K562 (cell line): ENCODE data around the gene PDIA2.

ENCODE experiments used
- CTCF ChIP-seq, 3 experiments: IDR thresholded peaks in 2 of 3; conservative IDR thresholded peaks in 1 of 3; 2 replicates each; pipeline ENCODE4 v1.5.1; 2011 to 2012; ENCODE audit warnings: low read length in 3 of 3, mild to moderate bottlenecking in 3 of 3, control low read depth in 2 of 3, improper control_type of control experiment in 1 of 3, inconsistent platforms in 1 of 3, low read depth in 1 of 3, mixed read lengths in 1 of 3, moderate library complexity in 1 of 3; ENCODE audit not compliant: insufficient read depth in 2 of 3
- FOXK2 ChIP-seq, 2 experiments: fragments of 450-650 bp; IDR thresholded peaks in 1 of 2; conservative IDR thresholded peaks in 1 of 2; 2 replicates each; pipeline ENCODE4 v1.6.1; 2016; ENCODE audit warnings: low read depth in 2 of 2, mild to moderate bottlenecking in 1 of 2
- HDAC6 ChIP-seq: IDR thresholded peaks from 2 replicates; pipeline ENCODE4 v1.6.1; 2012; ENCODE audit warnings: low read depth, mild to moderate bottlenecking, control low read depth, inconsistent platforms, low read length, moderate library complexity
- HNRNPL ChIP-seq: fragments of 200-400 bp; formaldehyde crosslinking; IDR thresholded peaks from 2 replicates; pipeline ENCODE4 v1.6.1; 2017; ENCODE audit warnings: low read depth, mild to moderate bottlenecking, low read length
- JUN ChIP-seq, 2 experiments: sonication (generic) in 1 of 2; formaldehyde crosslinking in 1 of 2; IDR thresholded peaks; 2 replicates each; pipeline versions ENCODE4 v1.6.1 to v1.8.0; 2012 to 2022; ENCODE audit warnings: borderline replicate concordance in 2 of 2, mild to moderate bottlenecking in 2 of 2, improper control_type of control experiment in 1 of 2, low read depth in 1 of 2, low read length in 1 of 2, missing genetic modification reagents in 1 of 2
- JUND ChIP-seq, 2 experiments: IDR thresholded peaks; 2 replicates in 1 of 2; 3 replicates in 1 of 2; pipeline ENCODE4 v1.6.1; 2011; ENCODE audit warnings: borderline replicate concordance in 2 of 2, low read depth in 2 of 2, low read length in 2 of 2, improper control_type of control experiment in 1 of 2, missing biosample characterization in 1 of 2, missing genetic modification characterization in 1 of 2, missing genetic modification reagents in 1 of 2
- NCOA1 ChIP-seq: fragments of 450-650 bp; IDR thresholded peaks from 2 replicates; pipeline ENCODE4 v1.6.1; 2016; ENCODE audit warnings: low read depth
- PHF8 ChIP-seq: fragments of 200-600 bp; sonication (generic); IDR thresholded peaks from 2 replicates; pipeline ENCODE4 v1.6.1; 2012; ENCODE audit warnings: mixed run types, mild to moderate bottlenecking, inconsistent platforms, low read length, moderate library complexity, borderline replicate concordance
- POLR2AphosphoS2 ChIP-seq: IDR thresholded peaks from 2 replicates; pipeline ENCODE4 v1.6.1; 2012; ENCODE audit warnings: low read length, improper control_type of control experiment
- SP1 ChIP-seq: sonication (generic); formaldehyde crosslinking; IDR thresholded peaks from 2 replicates; pipeline ENCODE4 v1.8.1; 2022; ENCODE audit warnings: mild to moderate bottlenecking, missing genetic modification reagents
- THRB ChIP-seq: fragments of 450-650 bp; formaldehyde crosslinking; conservative IDR thresholded peaks from 2 replicates; pipeline ENCODE4 v1.4.0; 2022; ENCODE audit warnings: mild to moderate bottlenecking, missing genetic modification characterization
- UBTF ChIP-seq, 2 experiments: IDR thresholded peaks; 2 replicates each; pipeline ENCODE4 v1.6.1; 2012; ENCODE audit warnings: improper control_type of control experiment in 2 of 2, low read depth in 2 of 2, low read length in 2 of 2, borderline replicate concordance in 1 of 2
- ZNF398 ChIP-seq: fragments of 250-450 bp; sonication (Bioruptor Pico); IDR thresholded peaks from 2 replicates; pipeline ENCODE4 v1.8.0; 2021; ENCODE audit warnings: moderate library complexity, mild to moderate bottlenecking, inconsistent platforms
- ZNF561 ChIP-seq: fragments of 450-650 bp; formaldehyde crosslinking; conservative IDR thresholded peaks from 2 replicates; pipeline ENCODE4 v1.4.0; 2020; ENCODE audit warnings: mild to moderate bottlenecking, moderate library complexity

GRCh38 chr16:287298-287811 is 4.4 kb downstream of the PDIA2 start:
- no peak for TF ChIP-seq ZNF561 (CRISPR knock-in tag)
- TF ChIP-seq JUN (IDR thresholded peaks at IDR 0.05; ENCODE audit: borderline replicate concordance, low read depth, low read length): no peak
- TF ChIP-seq JUN (CRISPR knock-in tag; IDR thresholded peaks at IDR 0.05; ENCODE audit: borderline replicate concordance): no peak
- no peak for TF ChIP-seq NCOA1
- TF ChIP-seq UBTF (IDR thresholded peaks at IDR 0.05; ENCODE audit: borderline replicate concordance in 1 of 2, low read depth in 2 of 2, low read length in 2 of 2): no peak
- TF ChIP-seq FOXK2 (conservative IDR thresholded peaks at IDR 0.05 in 1 of 2, IDR thresholded peaks at IDR 0.05 in 1 of 2; ENCODE audit: low read depth in 2 of 2): no peak
- no peak for TF ChIP-seq ZNF398
- TF ChIP-seq HDAC6: no peak
- no peak for TF ChIP-seq PHF8
- no peak for TF ChIP-seq POLR2AphosphoS2
- TF ChIP-seq THRB: no peak
- TF ChIP-seq SP1 (CRISPR knock-in tag): no peak
- no peak for TF ChIP-seq JUND (IDR thresholded peaks at IDR 0.05; ENCODE audit: borderline replicate concordance, low read depth, low read length)
- no peak for TF ChIP-seq JUND (tag; IDR thresholded peaks at IDR 0.05; ENCODE audit: borderline replicate concordance, low read depth, low read length)
- no peak for TF ChIP-seq HNRNPL
- TF ChIP-seq CTCF (IDR thresholded peaks at IDR 0.05 in 2 of 3, conservative IDR thresholded peaks at IDR 0.05 in 1 of 3; ENCODE audit: insufficient read depth in 2 of 3, low read depth in 1 of 3, low read length in 3 of 3): no peak; a peak in 1 of 6 replicates
